Lung (tissue), 12 donors: ENCODE data around the gene RAMP3. TPM values are rescaled to one million over a fixed set of nuclear protein-coding genes. Genes with fewer than 3 reads are reported as not detected.

ENCODE experiments used
- ATAC-seq: fragments of 200-7000 bp; cut with Tn5 transposase; one replicate; pipeline ENCODE4 v1.9.1; 2020; ENCODE audit warnings: moderate number of reproducible peaks; ENCODE audit not compliant: insufficient read depth, low FRiP score
- DNase-seq, 3 donors: peaks; one replicate each; pipeline ENCODE4 v3.0.0-alpha.2; 2013 to 2017
- H3K27ac ChIP-seq, 2 donors: one replicate each; pipeline ENCODE4 v1.5.1; 2013; ENCODE audit warnings: mild to moderate bottlenecking in 2 of 2, moderate library complexity in 2 of 2, control low read depth in 1 of 2, inconsistent platforms in 1 of 2, low read depth in 1 of 2, low read length in 1 of 2
- H3K27me3 ChIP-seq, 3 donors: one replicate each; pipeline ENCODE4 v1.5.1; 2013; ENCODE audit warnings: low read length in 2 of 3; ENCODE audit not compliant: control insufficient read depth in 3 of 3, insufficient read depth in 3 of 3
- H3K36me3 ChIP-seq, 4 donors: one replicate each; pipeline ENCODE4 v1.5.1; 2013; ENCODE audit warnings: low read length in 4 of 4, mild to moderate bottlenecking in 1 of 4, moderate library complexity in 1 of 4; ENCODE audit not compliant: control insufficient read depth in 4 of 4, insufficient read depth in 4 of 4
- H3K4me1 ChIP-seq, 5 donors: one replicate each; pipeline ENCODE4 v1.5.1; 2013; ENCODE audit warnings: low read length in 5 of 5, mild to moderate bottlenecking in 2 of 5, moderate library complexity in 1 of 5; ENCODE audit not compliant: control insufficient read depth in 5 of 5, insufficient read depth in 5 of 5
- H3K4me3 ChIP-seq: one replicate; pipeline ENCODE4 v1.5.1; 2013; ENCODE audit warnings: mild to moderate bottlenecking, control low read depth, moderate library complexity
- H3K9ac ChIP-seq, 2 donors: one replicate each; pipeline ENCODE4 v1.5.1; 2013; ENCODE audit warnings: low read length in 2 of 2, control low read depth in 1 of 2; ENCODE audit not compliant: insufficient read depth in 1 of 2
- H3K9me3 ChIP-seq, 4 donors: one replicate each; pipeline ENCODE4 v1.5.1; 2013; ENCODE audit warnings: low read length in 3 of 4, mild to moderate bottlenecking in 1 of 4, moderate library complexity in 1 of 4; ENCODE audit not compliant: control insufficient read depth in 4 of 4, insufficient read depth in 3 of 4
- WGBS, 2 donors: extraction: QIAGEN DNeasy Blood & Tissue Kit; methylation state at CpG; one replicate each; pipeline ENCODE4 v1.1.7; 2013; 5-methylcytosine and 5-hydroxymethylcytosine counted together
- polyA plus RNA-seq, 2 donors: library from polyadenylated mRNA; stranded (reverse); fragments of 200-250 nt; gene quantifications; one replicate each; pipeline ENCODE4 v1.2.1, GENCODE V29; 2013
- total RNA-seq, 2 donors: library from RNA; depleted of rRNA in 1 of 2; stranded (reverse); fragments of >200 nt in 1 of 2; gene quantifications; one replicate each; pipeline ENCODE4 v1.2.1, GENCODE V29; 2014 to 2021
- TF ChIP-seq, protein P1 (sequence below): IDR thresholded peaks from 2 replicates; pipeline ENCODE4 v1.5.1; 2012; ENCODE audit warnings: mild to moderate bottlenecking; ENCODE audit errors: control extremely low read depth, extremely low read depth
- donor health status: control.
- donor health status: control.
- donor health status: Bipolar disorder and iron deficiency.
- donor health status: healthy.
- donor health status: DM: yes; HTN: yes; CAD: no.

The RAMP3 gene
- total and polyA plus RNA-seq, 4 donors, result 47.3 to 116 (median 63.3) TPM

DNA sequence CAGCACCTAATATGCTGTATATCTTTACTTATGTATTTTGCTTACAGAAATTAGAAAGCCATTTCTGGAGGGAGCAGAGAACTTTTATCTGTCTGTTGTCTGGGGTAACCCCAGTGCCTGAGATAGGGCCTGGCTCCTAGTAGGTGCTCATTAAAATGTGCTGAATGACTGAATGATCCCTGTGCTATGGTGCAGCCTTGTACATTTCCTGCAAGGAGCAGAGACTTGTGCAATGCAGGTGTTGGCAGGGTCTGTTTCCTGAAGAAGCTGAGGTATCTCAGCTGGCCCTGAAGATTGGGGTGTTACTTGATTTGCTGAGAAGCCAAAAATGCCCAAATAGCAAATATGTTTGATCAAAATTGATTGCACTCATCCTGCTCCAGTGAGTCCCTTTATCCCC, 65.5 kb downstream of the RAMP3 start:
- Histone ChIP-seq H3K4me1 (peaks cover 0 to 27% (median 4%) of the 10 kb centered on the region in 5 donors), H3K27ac (no peak overlapping the region), H3K9ac (no peak overlapping the region), H3K4me3 (no peak overlapping the region), H3K36me3 (no peaks in the 10 kb centered on the region), H3K27me3 (no peaks in the 10 kb centered on the region), H3K9me3 (no peaks in the 10 kb centered on the region)
- DNase-seq, result peak in 1 of 3 donors; percentile 45
- ATAC-seq, result no peak
- TF ChIP-seq, protein P1, sequence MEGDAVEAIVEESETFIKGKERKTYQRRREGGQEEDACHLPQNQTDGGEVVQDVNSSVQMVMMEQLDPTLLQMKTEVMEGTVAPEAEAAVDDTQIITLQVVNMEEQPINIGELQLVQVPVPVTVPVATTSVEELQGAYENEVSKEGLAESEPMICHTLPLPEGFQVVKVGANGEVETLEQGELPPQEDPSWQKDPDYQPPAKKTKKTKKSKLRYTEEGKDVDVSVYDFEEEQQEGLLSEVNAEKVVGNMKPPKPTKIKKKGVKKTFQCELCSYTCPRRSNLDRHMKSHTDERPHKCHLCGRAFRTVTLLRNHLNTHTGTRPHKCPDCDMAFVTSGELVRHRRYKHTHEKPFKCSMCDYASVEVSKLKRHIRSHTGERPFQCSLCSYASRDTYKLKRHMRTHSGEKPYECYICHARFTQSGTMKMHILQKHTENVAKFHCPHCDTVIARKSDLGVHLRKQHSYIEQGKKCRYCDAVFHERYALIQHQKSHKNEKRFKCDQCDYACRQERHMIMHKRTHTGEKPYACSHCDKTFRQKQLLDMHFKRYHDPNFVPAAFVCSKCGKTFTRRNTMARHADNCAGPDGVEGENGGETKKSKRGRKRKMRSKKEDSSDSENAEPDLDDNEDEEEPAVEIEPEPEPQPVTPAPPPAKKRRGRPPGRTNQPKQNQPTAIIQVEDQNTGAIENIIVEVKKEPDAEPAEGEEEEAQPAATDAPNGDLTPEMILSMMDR, result no peak

DNA sequence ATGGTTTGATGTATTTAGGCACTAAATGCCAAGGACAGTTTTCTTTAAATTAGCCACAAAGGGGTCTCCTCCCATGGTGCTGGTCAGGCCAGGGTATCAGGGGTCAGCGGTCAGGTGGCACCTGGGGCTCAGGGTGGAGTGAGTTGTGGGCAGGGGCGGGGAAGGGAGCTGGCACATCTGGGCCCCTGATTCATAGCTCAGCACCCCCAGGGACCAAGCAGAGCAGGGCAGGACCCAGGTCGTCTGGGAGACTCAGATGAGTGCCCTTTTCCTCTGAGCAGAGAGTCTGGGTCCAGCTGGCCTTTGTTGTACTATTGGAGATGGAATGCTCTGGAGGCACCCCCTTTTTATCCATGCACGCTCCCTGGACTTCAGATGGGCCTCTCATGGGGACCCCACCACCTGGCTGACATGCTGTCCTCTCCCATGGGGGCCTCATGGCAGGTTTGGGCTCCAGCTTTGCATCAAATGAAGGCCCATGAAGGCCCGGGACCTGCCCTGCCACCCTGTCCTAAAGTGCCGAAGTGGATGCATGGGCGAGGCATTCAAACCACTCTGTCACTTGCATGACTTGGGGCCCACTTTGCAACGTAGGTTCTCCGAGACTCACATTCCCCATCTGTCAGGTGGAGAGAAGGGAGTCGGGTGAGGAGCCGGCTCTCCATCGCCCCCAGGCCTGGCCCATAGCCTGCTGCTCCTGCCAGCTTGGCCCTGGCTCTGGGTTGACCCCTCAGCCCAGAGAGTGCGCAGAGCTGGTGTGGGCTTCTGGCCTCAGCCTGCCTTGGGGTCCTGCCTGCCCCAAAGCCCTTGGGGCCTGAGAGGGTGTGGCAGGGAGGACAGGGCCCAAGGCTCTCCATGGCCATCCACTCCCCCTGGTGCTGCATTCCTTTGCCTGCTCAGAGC, 66.4 kb downstream of the RAMP3 start:
- Histone ChIP-seq H3K27ac (no peak overlapping the region), H3K9ac (no peak overlapping the region), H3K36me3 (no peaks in the 10 kb centered on the region), H3K4me3 (no peak overlapping the region), H3K9me3 (no peaks in the 10 kb centered on the region), H3K4me1 (peaks cover 0 to 27% (median 4%) of the 10 kb centered on the region in 5 donors), H3K27me3 (no peaks in the 10 kb centered on the region)
- ATAC-seq, result no peak
- 89 to 90% methylated on average over 13 of the region's 13 CpGs for WGBS, 2 donors
- TF ChIP-seq, protein P1, result no peak
- no peak for DNase-seq

DNA sequence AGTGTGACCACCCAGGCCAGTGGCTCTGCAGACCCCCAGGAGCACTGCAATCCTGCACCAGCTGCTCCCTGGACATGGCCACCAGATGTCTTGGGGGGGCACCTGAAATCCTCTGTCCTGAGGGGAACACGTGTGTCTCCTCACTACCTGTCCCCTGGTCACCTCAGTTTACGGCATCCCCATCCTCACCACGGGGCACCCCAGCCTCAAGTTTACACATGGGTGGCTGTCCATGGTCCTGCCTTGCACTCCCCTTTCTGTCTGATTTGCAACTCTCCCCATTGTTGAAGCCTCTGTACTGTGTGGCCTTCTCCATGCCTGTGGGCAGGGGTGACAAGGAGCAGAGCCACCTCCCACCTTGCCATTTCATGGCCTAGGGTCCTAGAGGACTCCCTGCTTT, 67.2 kb downstream of the RAMP3 start:
- no peak overlapping the region for H3K9ac ChIP-seq
- H3K27me3 ChIP-seq, result no peaks in the 10 kb centered on the region
- peaks cover 0 to 23% (median 4%) of the 10 kb centered on the region in 5 donors for H3K4me1 ChIP-seq
- TF ChIP-seq, protein P1, result no peak
- peak; percentile 13 to 47 (median 39) for DNase-seq
- ATAC-seq, result no peak
- 26 to 32% methylated on average over 3 of the region's 3 CpGs for WGBS, 2 donors
- H3K9me3 ChIP-seq, result no peaks in the 10 kb centered on the region
- H3K4me3 ChIP-seq, result no peak overlapping the region
- no peak overlapping the region for H3K27ac ChIP-seq
- H3K36me3 ChIP-seq, result no peaks in the 10 kb centered on the region
